NCI-H774 (cell line): ENCODE results near the gene MAPRE3.

Experiments used
- DNase-seq: peaks from one replicate; lab custom pipeline; 2025; lab: John Stamatoyannopoulos, UW

Gene MAPRE3

DNA sequence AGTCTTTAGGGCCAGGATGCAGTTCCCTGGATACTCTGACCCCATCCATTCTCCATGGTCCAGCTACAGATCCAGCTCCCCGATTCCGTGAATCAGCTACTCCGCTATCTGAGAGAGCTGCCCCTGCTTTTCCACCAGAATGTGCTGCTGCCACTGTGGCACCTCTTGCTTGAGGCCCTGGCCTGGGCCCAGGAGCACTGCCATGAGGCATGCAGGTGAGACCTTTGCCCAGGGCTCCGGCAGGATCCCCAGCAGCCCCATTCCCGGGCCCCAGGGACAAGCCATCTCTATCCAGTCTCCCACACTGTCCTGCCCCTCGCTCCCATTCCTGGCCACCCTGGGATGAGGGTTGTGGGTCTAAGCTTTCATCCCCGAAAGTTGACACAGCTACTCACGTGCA, 69.8 kb downstream of the MAPRE3 start:
- DNase-seq: no peak

DNA sequence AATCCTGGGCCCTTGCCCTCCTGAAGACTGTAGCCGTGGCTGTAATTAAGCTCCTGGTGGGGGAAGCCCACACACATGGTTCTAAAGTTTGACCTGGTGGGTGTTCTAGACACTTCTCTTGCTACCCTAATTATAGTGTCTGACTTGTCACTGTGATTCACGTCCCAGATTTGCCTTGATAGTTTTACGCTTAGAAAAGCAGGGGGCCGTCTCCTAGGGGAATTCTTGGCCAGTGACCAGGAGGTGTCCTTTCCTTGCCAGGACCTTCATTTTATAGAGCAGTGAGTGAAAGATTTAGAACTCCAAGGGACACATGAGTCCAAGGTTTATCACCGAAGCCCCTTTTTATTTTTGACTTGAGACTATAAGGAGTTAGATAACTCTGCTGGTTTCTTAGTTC, 71.3 kb downstream of the MAPRE3 start:
- DNase-seq: no peak

DNA sequence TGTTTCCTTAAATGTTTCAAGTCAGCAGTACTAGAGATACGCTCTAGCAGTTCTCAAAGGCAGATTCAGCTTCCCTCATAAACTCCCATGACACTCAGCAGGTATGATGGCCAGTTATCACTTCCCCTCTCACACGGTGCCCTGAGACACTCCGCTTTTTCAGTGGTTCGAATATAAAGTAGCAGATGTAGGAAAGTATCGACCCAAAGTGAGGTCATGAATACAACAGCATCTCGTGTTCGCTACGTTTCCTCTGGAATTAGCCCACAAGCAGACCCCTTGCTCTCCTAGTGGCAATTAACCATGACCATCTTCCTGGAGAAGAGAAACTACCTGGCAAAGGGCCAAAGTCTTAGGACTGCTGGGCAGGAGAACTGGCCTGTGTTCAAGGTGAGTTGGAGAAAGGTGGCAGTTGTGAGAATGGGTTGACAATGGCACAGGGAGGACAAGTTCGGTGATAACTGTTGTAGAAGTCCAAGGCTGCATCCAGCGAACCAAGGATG, 71.8 kb downstream of the MAPRE3 start:
- DNase-seq: no peak

DNA sequence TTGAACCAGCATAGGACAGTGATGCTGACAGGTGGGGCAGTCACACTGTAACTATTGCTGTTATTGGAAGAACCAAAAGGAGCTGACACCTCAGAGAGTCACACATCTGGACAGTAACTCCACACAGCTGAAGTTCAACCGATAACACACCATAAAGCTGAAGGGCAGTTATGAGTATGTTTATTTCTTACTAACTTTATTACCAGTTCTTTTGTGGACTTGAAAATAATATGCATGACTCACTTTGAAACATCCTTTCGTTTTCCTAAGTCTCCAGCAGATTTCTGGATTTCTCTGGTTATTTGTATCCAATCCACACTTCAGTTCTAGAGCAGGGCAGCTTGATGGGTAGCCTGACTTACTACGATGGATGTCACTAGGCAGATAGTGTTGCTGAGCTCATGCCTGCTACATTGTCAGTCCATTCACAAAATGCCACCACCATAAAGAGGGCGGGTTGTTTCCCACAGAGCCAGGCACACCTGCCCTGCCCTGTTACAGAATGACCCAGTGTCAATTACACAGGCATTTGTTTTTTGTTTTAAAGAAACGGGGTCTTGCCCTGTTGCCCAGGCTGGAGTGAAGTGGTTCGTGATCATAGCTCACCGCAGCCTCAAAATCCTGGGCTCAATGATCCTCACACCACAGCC, 72.7 kb downstream of the MAPRE3 start:
- no peak for DNase-seq

DNA sequence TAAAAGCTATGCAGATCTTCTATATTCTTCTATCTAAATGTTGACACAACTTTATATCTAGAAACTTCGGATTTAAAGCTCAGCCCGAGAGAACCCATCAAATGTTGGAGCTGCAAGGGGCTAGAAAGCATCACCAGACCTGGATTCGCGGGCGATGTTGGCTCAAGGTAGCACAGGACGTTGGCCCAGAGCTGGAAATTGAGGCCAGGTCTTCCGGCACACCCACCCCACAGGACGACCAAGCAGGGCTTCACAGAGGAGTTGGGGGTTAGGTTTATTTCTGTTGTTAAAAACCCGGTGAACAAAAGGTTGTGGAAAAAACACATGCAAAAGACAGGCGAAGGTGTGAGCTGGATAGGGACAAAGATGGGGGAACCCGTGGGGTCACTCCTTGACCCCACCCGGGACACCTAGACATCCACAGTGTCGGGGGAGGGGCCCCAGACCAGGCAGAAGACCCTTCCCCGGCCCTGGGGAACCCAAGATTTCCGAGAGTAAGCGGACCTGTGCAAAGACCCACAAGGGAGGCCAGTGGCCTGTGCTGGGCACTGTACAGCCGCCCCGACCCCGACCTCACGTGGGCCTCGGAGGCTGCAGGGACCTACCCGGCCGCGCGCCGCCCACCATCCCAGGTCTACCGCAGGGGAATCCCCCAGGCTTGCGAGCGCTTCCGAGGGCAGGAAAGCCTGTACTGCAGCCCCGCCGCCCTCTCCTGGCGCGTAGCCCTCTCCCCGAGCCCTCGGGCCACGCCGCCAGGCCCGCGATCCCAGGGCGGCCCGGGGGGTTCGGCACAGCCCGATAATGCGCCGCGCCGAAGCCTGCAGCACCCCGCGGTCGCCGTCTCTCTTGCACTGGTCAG, 79.2 kb downstream of the MAPRE3 start:
- peak; percentile 21 for DNase-seq

DNA sequence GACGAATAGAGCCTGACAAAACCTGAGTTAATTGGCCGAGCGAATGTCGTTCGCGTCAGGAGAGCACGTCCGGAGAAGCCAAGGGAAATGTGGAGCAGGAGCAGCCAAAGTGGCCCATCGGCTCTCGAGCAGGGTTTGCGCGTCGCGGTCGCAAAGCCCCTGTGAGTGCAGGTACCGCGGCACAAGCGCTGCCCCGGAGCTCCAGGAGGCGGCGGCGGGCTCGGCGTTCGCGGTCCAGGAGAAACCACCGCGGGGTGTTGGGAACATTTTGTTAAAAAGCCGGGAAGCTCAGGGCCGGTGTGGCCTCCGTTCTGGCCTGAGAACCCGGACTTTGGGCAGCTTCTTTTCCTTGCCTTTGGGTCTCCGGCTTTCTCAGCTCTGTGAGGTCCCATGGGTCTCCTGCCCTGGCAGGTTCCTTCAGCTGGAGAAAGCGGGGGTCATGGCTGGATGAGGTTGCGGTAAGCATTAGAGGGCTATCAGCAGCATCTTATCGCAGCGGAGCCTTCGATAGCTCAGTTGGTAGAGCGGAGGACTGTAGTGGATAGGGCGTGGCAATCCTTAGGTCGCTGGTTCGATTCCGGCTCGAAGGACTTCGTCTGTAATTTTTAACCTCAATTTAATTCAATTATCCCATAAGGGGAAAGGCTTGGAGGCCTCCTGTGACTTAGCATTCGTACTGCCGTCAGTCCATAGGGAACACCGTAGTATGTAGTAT, 80.0 kb downstream of the MAPRE3 start:
- DNase-seq: peak; percentile 84

DNA sequence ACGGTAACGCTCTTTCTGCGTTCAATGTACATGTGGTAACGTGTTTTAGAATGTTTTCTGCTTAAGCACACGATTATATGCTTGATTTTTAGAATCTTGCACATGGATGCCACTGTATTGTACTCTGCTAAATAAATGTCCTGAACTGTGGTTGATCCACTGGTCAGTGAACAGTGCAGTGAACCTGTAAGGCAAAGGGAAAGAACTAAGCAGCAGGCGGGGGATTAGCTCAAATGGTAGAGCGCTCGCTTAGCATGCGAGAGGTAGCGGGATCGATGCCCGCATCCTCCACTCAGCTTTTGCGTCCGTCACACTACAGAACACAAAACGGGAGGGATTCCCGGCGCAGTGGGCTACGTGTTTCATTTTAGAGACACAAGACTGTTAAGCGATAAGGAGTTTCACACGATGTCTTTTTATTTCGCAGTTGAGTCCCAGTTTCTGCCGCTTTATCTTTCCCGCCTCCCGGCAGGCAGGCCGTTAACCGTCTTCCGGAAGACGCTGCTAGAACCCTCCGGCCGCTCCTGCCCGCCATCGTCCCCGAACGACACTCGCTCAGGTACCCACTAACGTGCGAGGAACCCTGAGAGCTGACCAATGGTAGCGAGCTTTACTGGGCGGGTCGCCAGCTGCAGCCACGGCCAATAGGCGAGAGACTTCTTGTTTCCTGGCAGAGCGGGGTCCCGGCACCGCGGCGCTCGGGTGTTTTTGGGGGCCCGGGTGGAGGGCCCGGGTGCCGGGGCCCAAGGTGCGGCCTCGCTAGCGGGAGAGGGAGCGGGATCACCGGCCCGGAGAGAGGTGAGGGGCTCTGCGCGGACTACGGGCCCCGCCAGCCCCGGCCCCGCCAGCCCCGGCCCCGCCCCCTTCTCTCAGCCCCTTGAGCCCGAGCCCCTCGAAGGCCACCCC, 80.8 kb downstream of the MAPRE3 start, which contains the start of gene AGBL5:
TSS of gene AGBL5 (plus strand) at position 673 of the 906 bp plus-strand sequence. CDS start 1,291 bp downstream, outside the sequence.
- DNase-seq: peak; percentile 91

DNA sequence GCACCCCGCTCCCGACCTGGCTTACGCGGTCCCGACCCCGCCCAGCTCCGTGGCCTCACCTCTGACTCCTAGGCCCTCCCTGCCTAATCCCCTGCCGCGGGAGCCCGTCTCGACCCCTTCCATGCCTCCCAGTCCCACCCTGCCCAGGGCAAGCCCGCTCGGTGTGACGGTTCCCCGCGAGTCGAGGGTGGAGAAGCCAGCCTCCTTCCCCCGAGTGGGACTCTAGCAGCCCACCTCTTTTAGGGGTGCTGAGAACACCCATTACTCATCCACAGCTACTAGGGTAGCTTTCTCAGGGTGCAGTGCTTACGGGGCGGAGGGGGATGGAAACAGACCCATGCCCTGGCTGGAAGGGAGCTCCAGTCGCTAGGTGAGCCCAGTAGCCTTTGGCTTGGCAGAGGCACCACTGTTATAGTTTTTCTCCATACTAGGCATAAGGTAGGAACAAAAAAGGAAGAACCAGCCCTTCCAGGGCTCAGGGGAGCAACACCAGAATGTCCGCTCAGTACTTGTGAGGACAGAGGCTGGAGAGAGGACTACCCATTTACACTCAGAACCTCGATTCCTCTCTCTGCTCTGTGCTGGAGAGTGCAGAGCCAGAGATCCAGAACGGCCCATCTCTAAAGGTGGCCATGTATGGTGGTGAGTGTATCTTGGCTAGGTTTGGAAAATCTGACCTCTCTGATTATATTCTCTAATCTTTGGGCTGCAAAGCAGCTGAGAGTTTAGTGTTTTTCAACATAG, 81.6 kb downstream of the MAPRE3 start:
- no peak for DNase-seq

DNA sequence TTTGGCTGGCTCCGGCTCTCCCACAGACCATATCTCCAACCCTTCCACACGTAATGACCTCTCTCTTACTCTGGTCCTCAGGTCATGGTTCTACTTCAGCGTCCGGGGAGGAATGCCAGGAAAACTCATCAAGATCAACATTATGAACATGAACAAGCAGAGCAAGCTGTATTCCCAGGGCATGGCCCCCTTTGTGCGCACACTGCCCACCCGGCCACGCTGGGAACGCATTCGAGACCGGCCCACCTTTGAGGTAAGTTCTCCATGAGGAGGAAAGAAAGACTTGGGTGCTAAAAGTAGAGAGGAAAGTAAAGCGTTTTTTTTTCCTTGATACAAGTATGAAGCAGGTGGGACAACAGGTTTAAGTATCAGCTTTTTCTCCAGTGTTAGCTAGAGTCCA, 82.9 kb downstream of the MAPRE3 start:
- no peak for DNase-seq

DNA sequence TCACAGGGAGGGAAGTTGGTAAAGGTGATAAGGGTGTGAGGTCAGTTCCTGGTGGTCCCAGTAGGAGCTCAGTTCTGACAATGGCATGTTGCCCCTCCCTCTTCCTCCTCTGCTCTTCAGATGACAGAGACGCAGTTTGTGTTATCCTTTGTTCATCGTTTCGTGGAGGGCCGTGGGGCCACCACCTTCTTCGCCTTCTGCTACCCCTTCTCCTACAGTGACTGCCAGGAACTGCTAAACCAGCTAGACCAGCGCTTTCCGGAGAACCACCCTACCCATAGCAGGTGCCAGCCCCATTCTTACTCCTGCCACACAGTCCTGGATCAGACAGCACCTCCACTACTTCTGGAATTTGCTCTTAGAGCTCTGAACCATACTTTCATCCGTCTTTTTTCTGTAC, 83.3 kb downstream of the MAPRE3 start:
- no peak for DNase-seq

DNA sequence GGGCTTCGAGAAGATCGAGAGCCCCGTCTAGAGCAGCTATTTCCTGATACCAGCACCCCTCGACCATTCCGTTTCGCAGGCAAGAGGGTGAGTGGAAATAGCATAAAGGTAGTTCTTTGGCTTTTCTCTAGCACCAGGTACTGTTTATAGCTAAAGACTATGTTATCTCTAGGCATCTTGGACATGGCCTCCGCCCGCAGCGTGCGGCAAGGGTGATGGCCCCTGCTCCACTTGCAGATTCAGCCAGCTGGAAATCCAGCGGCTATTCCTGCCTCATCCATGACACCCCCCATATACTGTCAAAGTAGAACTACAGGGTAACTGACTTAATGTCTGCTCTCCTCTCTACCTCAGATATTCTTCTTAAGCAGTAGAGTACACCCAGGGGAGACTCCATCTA, 84.3 kb downstream of the MAPRE3 start:
- no peak for DNase-seq

DNA sequence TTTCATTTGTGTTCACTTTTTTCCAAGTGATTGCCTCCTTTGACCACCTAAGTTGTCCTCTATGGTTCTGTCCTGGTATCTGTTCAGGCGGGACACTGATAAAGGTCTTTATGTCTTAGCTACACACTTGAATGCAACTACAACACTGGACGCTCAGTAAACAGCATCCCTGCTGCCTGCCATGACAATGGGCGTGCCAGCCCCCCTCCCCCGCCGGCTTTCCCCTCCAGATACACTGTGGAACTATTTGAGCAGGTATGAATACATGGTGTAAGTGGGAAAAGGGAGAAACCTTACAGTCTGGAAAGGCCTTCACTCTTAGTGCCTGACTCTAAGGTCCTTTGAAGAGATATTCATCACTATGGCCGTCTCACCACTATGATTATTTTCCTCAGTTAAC, 86.7 kb downstream of the MAPRE3 start:
- no peak for DNase-seq

DNA sequence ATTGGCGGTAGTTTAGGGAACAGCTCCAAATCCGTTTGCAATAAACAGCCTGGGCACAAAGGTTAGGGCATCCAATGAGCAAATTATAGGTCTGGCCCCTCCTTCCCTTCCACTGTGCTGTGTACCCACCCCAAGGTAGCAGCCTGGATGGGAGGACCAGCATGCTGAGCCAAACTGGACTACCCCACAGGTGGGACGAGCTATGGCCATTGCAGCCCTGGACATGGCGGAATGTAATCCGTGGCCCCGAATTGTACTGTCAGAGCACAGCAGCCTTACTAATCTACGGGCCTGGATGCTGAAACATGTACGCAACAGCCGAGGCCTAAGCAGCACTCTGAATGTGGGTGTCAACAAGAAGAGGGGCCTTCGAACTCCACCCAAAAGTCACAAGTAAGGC, 87.8 kb downstream of the MAPRE3 start:
- no peak for DNase-seq

DNA sequence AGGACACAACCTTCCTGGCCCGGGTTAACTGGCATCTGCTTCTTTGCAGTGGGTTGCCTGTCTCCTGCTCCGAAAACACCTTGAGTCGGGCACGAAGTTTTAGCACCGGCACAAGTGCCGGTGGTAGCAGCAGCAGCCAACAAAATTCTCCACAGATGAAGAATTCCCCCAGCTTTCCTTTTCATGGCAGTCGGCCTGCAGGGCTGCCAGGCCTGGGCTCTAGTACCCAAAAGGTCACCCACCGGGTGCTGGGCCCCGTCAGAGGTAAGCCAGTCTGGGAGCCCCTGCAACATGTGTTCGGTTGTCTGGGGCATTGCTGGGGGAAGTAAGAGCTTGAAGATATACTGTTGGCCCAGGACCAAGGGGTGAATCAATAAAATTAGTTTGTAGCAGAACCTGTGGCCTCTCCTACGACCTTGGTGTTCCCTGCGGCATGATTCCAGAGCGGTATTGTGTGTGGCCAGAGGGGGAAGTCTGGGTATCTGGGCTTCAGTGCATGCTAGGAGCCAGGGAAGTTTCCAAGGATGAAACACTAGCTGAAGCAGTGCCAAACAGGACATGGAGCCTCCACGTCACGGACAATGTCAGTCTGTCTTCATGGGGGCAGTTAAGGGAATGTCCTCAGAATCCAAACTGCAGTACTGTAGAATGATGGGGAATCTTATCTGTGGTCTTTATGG, 88.8 kb downstream of the MAPRE3 start:
- no peak for DNase-seq

DNA sequence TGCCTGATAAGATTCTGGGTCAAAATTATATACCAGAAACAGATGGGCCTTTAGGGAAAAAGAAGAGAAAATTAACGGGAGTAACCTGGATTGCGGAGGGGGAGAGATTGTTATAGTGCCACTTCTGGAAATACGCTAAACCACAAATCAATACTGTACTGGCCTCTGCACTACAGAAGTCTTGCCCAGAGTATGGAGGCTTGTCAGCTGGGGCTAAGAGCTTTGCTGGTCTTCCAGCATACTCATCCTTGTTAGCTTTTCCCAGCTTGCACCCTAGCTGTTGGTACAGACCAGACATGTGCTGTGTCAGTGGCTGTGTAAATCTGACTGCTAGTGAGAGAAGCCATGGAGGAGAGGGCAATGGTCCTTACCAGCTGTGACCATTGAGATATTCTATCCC, 89.9 kb downstream of the MAPRE3 start:
- DNase-seq: no peak

DNA sequence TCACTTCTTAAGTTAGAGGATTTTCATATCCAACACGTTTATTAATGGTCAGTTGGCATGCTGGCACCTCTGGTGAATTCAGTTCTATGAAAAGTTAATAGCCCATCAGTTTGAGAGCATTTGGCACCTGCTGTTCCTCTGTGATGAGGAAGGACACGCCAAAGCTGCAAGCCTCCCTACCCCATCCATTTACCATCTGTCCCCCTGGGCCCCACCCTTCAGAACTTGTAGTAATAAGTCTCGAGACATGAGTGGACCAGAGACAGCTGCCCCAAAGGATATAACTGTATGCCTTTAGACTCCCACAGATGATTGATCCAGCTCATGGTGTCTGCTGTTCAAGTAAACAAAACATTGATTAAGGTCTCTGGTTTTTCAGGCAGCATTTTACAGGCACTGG, 94.7 kb downstream of the MAPRE3 start:
- DNase-seq: no peak

DNA sequence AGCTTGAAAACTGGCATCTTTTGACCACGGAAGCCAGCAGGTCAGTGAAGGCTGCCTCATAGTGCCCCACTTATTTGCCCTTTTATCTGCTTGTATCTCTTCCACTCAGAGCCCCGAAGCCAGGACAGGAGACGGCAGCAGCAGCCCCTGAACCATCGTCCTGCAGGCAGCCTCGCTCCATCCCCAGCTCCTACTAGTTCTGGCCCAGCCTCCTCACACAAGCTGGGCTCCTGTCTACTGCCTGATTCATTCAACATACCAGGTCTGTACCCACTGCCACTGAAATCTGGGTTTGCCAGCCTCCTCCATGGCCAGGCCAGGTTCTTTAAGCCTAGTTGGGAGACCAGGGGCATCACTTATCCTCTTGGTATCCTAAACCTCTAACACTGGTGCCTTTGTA, 96.9 kb downstream of the MAPRE3 start:
- DNase-seq: no peak

DNA sequence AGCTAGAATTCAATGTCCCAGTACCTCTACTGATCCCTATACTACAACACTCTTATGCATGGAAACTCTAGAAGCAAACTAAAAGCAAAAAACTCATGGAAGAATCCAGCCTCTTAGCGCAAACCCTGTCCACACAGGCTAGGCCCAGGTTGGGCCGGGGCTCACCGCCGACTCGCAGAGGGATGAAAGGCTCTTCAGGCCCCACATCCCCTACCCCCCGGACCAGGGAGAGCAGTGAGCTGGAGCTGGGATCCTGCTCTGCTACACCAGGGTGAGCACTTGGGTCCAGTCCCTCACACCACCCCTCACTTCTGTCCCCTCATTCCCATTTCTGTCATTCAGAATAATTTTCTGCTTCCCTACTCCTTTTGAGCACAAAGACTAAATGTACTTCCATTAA, 99.0 kb downstream of the MAPRE3 start:
- no peak for DNase-seq

DNA sequence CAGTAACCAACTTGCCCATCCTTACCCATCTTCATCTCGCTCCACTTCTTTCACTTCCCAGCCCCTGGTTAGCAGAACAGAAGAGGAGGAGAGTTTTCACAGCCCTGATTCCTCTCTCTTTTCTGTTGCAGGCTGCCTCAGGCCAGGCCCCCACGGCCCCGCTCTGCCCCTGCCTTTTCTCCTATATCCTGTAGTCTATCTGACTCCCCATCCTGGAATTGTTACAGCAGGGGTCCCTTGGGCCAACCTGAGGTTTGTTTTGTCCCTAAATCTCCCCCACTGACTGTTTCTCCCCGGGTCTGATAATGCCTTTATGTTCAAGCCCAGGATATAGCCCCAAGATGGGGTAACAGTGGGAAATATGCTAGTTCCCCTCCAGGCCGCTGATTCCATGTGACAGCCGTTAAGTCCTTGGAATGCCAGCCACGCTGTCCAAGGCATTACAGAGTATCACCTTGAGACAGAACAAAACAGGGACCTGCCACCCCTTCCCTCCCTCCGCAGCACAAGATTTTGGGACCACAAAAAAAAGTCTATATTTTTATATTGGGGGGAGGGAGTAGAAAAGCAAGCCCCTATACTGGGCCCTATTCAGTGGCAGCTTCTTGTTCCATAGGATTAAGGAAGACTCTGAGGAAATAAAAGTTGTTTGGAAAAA, 99.7 kb downstream of the MAPRE3 start:
- DNase-seq: no peak
